Eye (tissue), 1 donor: ENCODE data around the gene SLC28A1.

Source experiments
- DNase-seq: peaks from one replicate; pipeline ENCODE4 v3.0.0-alpha.2; 2015

Gene SLC28A1

GRCh38 chr15:84886211-84886983 is 1.9 kb downstream of the SLC28A1 start:
- no peak for DNase-seq

DNA sequence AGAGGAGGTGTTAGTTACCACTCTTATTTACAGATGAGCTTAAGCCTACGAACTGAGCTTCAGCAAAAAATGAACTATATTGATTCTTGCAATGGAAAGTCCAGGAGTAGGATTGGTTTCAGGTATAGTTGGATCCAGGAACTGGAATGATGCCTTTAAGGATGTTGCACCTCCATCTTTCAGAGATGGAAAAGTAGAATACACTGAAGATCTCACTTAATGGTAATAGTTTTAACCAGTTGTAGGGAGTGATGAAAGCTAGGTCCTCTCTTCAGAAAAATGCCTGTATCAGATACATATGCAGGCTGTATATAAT is 2.5 kb downstream of the SLC28A1 start:
- no peak for DNase-seq

- no peak for DNase-seq
These were observed 3.5 kb downstream of the SLC28A1 start for GRCh38 chr15:84887938-84888337.

GRCh38 chr15:84888639-84889038 is 4.2 kb downstream of the SLC28A1 start:
- no peak for DNase-seq

GRCh38 chr15:84889313-84889990 is 5.0 kb downstream of the SLC28A1 start:
- no peak for DNase-seq

- DNase-seq = no peak
These were observed 5.7 kb downstream of the SLC28A1 start for GRCh38 chr15:84889991-84890669.

- DNase-seq = no peak
These were observed 6.3 kb downstream of the SLC28A1 start for GRCh38 chr15:84890670-84891162.

- no peak for DNase-seq
These were observed 6.9 kb downstream of the SLC28A1 start for GRCh38 chr15:84891339-84891738.

DNA sequence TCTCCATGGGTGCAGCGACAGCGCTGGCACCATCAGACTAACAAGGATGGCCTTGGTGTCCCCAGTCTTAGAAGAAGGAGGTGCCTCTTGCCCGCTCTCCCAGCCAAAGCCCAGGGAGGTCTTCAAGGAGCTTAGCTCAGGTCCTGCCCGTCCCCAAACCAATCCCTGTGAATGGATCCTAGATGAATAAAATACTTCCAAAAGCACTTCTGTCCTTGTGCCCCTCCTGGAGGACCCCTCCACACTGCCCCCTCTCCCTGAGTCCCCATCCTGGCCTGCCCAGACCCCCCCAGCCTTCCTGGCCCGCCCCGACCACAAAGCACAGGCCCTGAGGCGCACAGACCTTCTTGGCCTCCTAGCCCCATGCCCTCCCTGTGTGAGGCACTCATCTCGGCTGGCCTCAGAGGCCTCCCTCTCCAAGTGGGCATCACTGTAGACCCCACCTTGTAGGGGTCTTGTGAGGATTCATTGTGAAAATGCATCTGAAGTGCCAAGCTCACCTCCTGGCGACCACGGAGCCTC is 8.4 kb downstream of the SLC28A1 start:
- DNase-seq = no peak

- no peak for DNase-seq
These were observed 9.1 kb downstream of the SLC28A1 start for GRCh38 chr15:84893607-84894006.

DNA sequence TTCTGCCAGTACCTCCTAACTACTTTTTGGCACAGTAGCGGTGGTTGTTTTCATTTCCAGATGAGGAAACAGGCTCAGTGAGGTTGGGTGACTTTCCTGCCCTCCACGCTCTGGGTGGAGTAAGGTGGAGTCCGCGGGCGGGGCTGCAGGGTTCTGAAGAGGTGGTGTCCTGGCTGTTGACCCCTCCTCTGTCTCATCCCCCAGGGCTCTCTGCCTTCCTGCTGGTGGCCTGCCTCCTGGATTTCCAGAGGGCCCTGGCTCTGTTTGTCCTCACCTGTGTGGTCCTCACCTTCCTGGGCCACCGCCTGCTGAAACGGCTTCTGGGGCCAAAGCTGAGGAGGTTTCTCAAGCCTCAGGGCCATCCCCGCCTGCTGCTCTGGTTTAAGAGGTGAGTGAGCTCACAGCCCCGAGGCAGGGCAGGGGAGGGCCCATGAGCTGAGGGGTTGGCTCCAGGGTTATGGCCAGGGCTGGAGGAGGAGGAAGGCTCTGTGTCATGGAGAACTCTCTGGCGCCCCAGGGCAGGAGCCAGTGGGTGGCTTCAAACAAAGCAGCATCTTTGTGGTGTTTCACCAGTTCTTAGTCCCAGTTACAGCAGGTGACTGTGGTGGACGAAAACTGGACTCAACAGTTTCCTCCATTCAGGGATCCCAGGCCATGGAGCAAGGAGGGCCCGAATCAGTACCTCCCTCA is 10.4 kb downstream of the SLC28A1 start:
- DNase-seq = no peak

- DNase-seq = no peak
These were observed 14.3 kb downstream of the SLC28A1 start for GRCh38 chr15:84898761-84899160.

DNA sequence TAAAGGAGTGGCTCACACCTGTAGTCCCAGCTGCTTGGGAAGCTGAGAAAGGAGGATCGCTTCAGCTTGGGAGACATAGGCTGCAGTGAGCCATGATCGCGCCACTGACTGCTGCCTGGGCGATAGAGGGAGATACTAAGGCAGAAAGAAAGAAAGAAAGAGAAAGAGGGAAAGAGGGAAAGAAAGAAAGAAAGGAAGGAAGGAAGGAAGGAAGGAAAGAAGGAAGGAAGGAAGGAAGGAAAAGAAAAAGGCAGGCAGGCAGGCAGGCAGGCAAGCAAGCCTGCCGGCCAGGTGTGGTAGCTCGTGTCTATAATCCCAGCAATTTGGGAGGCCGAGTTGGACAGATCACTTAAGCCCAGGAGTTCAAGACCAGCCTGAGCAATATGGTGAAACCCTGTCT is 15.3 kb downstream of the SLC28A1 start:
- no peak for DNase-seq

GRCh38 chr15:84901540-84901939 is 17.1 kb downstream of the SLC28A1 start:
- no peak for DNase-seq

DNA sequence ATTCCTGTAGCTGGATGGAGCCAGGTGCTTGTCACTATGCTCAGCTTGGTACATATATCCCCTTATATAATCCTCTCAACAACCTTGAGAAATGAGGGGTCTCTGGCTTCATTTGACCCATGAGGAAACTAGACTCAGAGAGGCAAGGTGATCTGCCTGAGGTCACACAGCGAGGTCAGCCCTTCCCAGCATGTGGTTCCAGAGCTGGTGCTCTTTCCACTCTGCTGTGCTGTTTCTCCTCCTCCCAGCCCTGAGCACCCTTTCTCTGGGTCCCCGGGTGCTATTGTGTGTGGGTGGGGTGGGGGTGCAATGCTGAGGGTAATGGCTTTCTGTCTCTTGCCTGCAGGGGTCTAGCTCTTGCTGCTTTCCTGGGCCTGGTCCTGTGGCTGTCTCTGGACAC is 19.3 kb downstream of the SLC28A1 start:
- no peak for DNase-seq

DNA sequence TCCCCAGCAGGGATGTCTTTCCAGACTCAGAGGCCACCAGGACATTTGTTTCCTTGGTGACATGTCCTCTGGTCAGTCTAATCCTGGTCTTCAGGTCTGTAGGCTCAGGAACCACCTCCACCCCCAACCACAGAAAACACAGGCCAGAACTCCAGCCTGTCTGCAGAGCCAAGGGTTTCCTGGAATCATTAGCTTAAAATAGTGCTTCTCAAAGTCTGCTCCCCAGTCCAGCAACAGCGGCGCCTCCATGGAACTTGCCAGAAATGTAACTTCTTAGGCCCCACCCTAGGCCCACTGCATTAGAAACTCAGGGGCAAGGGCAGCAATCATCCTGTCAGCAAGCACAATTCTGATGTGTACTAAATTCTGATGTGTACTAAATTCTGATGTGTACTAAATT is 20.0 kb downstream of the SLC28A1 start:
- DNase-seq = no peak

DNA sequence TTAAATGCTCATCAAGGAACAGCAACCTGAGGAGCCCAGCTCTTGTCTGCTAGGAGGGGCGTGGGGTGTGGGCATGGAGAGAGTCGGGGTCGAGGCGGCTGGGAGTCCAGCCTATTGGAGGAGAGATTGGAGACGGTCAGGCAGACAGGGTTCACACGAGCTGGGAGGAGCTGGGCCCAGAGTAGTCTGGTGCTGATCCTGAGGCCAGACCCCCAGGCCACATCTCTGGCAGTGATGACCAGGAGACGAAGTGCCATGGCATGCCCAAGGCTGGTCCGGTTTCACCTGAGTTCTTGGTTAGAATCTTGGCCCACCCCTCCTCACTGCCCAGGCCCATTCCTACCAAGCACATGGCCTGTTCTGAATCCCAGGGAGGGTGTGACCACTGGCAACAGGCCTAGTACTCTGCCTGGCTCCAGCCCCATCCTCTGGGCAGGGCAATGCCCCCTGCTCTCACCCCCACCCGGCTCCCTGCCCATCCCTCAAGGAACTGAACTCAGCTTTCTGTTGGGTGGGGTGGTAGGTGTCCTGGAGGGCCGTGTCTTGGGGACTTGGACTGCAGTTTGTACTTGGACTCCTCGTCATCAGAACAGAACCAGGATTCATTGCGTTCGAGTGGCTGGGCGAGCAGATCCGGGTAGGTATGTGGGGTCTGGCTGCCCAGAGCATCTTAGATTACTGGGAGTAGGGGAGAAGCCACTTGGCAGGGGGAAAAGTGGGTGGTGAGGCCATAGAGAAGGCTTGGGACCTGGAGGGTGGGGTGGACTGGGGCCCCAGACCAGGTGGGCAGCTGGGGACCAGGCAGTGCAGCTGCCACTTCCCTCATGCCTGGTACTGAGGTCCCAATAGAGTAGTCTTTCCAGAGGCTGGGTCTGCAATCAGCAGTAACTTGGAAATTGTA is 20.8 kb downstream of the SLC28A1 start:
- no peak for DNase-seq

GRCh38 chr15:84907731-84908130 is 23.3 kb downstream of the SLC28A1 start:
- DNase-seq = no peak

GRCh38 chr15:84908564-84908963 is 24.1 kb downstream of the SLC28A1 start:
- no peak for DNase-seq

GRCh38 chr15:84909029-84909428 is 24.6 kb downstream of the SLC28A1 start:
- no peak for DNase-seq

DNA sequence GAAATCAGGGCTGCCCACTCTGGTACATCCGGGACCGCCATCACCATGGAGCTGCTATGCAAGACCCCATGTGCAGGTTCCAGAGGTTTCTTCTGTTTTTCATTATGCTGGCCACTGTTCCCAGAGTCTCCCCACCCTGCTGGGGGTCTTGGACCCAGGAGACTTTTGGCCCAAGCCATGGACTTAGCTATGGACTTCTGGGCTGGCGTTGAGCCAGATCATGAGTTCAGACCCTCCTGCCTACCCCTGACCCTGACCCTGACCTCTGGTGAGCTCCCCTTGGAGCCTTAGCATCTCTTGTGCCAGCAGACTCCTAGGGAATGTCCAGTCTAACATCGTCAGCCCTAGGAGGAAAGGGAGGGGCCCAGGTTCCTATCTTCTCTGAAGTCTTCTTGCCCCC is 25.3 kb downstream of the SLC28A1 start:
- DNase-seq = no peak
